ENCODE results near the gene ADAP1. TPM values are rescaled to one million over a fixed set of nuclear protein-coding genes. Genes with fewer than 3 reads are reported as not detected.

The ADAP1 gene
- total and polyA plus RNA-seq, 2 of the 13 experiments (the other 11 are each of a cell fraction or from before 2014, with no cell fraction given): 10.5 to 24.6 TPM

GRCh38 chr7:873367-874002 is 81.0 kb downstream of the ADAP1 start (continued):
- TF ChIP-seq E2F5 (CRISPR knock-in tag; conservative IDR thresholded peaks at IDR 0.05) (no peak), NAIF1 (CRISPR knock-in tag; IDR thresholded peaks at IDR 0.05; ENCODE audit: borderline replicate concordance) (peak; percentile 38; the same call in 1 of the 2 replicates), LCORL (IDR thresholded peaks at IDR 0.05) (no peak), LCORL (CRISPR knock-in tag; IDR thresholded peaks at IDR 0.05) (0 out of 2 replicates have a peak, but pooled peaks have one; percentile 34), SOX6 (IDR thresholded peaks at IDR 0.05) (no peak), SOX6 (CRISPR knock-in tag; IDR thresholded peaks at IDR 0.05) (peak; percentile 62), ZFP36L2 (CRISPR knock-in tag; IDR thresholded peaks at IDR 0.05) (0 out of 2 replicates have a peak, but pooled peaks have one; percentile 51), ZNF350 (CRISPR knock-in tag; IDR thresholded peaks at IDR 0.05; ENCODE audit: borderline replicate concordance, low read depth) (peak; percentile 56; the same call in 1 of the 2 replicates), KMT2B (CRISPR knock-in tag; IDR thresholded peaks at IDR 0.05) (peak; percentile 67), ZNF546 (CRISPR knock-in tag; conservative IDR thresholded peaks at IDR 0.05) (no peak), ZNF331 (CRISPR knock-in tag; IDR thresholded peaks at IDR 0.05) (peak; percentile 88), ZNF24 (IDR thresholded peaks at IDR 0.05) (no peak), XRCC5 (optimal IDR thresholded peaks at IDR 0.05; ENCODE audit: low read length) (peak; percentile 88), EHMT2 (IDR thresholded peaks at IDR 0.05; ENCODE audit: borderline replicate concordance, low read depth, low read length) (no peak), TMF1 (CRISPR knock-in tag; IDR thresholded peaks at IDR 0.05; ENCODE audit: low read depth) (peak; percentile 62; the same call in 1 of the 2 replicates), BORCS8-MEF2B (CRISPR knock-in tag; IDR thresholded peaks at IDR 0.05) (peak; percentile 94), TCF12 (IDR thresholded peaks at IDR 0.05) (no peak), TCF12 (CRISPR knock-in tag; IDR thresholded peaks at IDR 0.05) (no peak), RARA (CRISPR knock-in tag; IDR thresholded peaks at IDR 0.05) (peak; percentile 81)
- TF ChIP-seq, protein P1, sequence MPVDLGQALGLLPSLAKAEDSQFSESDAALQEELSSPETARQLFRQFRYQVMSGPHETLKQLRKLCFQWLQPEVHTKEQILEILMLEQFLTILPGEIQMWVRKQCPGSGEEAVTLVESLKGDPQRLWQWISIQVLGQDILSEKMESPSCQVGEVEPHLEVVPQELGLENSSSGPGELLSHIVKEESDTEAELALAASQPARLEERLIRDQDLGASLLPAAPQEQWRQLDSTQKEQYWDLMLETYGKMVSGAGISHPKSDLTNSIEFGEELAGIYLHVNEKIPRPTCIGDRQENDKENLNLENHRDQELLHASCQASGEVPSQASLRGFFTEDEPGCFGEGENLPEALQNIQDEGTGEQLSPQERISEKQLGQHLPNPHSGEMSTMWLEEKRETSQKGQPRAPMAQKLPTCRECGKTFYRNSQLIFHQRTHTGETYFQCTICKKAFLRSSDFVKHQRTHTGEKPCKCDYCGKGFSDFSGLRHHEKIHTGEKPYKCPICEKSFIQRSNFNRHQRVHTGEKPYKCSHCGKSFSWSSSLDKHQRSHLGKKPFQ (CRISPR knock-in tag; IDR thresholded peaks at IDR 0.05; ENCODE audit: insufficient replicate concordance): peak; percentile 75
- TF ChIP-seq, protein P2, sequence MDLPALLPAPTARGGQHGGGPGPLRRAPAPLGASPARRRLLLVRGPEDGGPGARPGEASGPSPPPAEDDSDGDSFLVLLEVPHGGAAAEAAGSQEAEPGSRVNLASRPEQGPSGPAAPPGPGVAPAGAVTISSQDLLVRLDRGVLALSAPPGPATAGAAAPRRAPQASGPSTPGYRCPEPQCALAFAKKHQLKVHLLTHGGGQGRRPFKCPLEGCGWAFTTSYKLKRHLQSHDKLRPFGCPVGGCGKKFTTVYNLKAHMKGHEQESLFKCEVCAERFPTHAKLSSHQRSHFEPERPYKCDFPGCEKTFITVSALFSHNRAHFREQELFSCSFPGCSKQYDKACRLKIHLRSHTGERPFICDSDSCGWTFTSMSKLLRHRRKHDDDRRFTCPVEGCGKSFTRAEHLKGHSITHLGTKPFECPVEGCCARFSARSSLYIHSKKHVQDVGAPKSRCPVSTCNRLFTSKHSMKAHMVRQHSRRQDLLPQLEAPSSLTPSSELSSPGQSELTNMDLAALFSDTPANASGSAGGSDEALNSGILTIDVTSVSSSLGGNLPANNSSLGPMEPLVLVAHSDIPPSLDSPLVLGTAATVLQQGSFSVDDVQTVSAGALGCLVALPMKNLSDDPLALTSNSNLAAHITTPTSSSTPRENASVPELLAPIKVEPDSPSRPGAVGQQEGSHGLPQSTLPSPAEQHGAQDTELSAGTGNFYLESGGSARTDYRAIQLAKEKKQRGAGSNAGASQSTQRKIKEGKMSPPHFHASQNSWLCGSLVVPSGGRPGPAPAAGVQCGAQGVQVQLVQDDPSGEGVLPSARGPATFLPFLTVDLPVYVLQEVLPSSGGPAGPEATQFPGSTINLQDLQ (CRISPR knock-in tag; IDR thresholded peaks at IDR 0.05): no peak
- TF ChIP-seq, protein P3, sequence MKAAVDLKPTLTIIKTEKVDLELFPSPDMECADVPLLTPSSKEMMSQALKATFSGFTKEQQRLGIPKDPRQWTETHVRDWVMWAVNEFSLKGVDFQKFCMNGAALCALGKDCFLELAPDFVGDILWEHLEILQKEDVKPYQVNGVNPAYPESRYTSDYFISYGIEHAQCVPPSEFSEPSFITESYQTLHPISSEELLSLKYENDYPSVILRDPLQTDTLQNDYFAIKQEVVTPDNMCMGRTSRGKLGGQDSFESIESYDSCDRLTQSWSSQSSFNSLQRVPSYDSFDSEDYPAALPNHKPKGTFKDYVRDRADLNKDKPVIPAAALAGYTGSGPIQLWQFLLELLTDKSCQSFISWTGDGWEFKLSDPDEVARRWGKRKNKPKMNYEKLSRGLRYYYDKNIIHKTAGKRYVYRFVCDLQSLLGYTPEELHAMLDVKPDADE (CRISPR knock-in tag; IDR thresholded peaks at IDR 0.05): peak; percentile 86; the same call in 1 of the 2 replicates
- TF ChIP-seq, protein P4, sequence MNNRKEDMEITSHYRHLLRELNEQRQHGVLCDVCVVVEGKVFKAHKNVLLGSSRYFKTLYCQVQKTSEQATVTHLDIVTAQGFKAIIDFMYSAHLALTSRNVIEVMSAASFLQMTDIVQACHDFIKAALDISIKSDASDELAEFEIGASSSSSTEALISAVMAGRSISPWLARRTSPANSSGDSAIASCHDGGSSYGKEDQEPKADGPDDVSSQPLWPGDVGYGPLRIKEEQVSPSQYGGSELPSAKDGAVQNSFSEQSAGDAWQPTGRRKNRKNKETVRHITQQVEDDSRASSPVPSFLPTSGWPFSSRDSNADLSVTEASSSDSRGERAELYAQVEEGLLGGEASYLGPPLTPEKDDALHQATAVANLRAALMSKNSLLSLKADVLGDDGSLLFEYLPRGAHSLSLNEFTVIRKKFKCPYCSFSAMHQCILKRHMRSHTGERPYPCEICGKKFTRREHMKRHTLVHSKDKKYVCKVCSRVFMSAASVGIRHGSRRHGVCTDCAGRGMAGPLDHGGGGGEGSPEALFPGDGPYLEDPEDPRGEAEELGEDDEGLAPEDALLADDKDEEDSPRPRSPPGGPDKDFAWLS (CRISPR knock-in tag; IDR thresholded peaks at IDR 0.05; ENCODE audit: borderline replicate concordance): no peak
